Psoas muscle (tissue), 8 donors: ENCODE measurements around the gene SMIM36. TPM values are rescaled to one million over a fixed set of nuclear protein-coding genes. Genes with fewer than 3 reads are reported as not detected.
A peak's percentile ranks its signal among the peaks of the same experiment; 100 is the strongest.

Experiments used
- ATAC-seq, 4 donors: fragments of 200-7000 bp; cut with Tn5 transposase; one replicate each; pipeline ENCODE4 v1.9.1; 2020; ENCODE audit warnings: moderate library complexity in 3 of 4, mild to moderate bottlenecking in 2 of 4
- DNase-seq, 2 donors: peaks; one replicate each; pipeline ENCODE4 v3.0.0-alpha.2; 2020
- H3K27ac ChIP-seq: fragments of 200-600 bp; one replicate; pipeline ENCODE4 v1.8.0; 2022
- H3K27me3 ChIP-seq, 3 donors: fragments of 200-600 bp in 1 of 3; one replicate each; pipeline versions ENCODE4 v1.6.1 to v1.8.0; 2013 to 2022; ENCODE audit warnings: low read length in 2 of 3, mild to moderate bottlenecking in 2 of 3, moderate library complexity in 1 of 3; ENCODE audit not compliant: insufficient read depth in 3 of 3
- H3K36me3 ChIP-seq, 2 donors: fragments of 200-600 bp in 1 of 2; one replicate each; pipeline versions ENCODE4 v1.6.1 to v1.8.0; 2013 to 2022; ENCODE audit warnings: low read depth in 1 of 2, mild to moderate bottlenecking in 1 of 2, moderate library complexity in 1 of 2; ENCODE audit not compliant: insufficient read depth in 1 of 2
- H3K4me1 ChIP-seq: fragments of 200-600 bp; one replicate; pipeline ENCODE4 v1.8.0; 2022
- H3K4me3 ChIP-seq: fragments of 200-600 bp; one replicate; pipeline ENCODE4 v1.8.0; 2022; ENCODE audit warnings: mild to moderate bottlenecking
- H3K9me3 ChIP-seq: fragments of 200-600 bp; one replicate; pipeline ENCODE4 v1.8.0; 2022
- CTCF ChIP-seq: fragments of 200-600 bp; IDR thresholded peaks from one replicate; pipeline ENCODE4 v1.8.0; 2022; ENCODE audit warnings: antibody characterized with exemption
- WGBS, 3 donors: extraction: QIAGEN DNeasy Blood & Tissue Kit; methylation state at CpG; one replicate each; pipeline versions ENCODE4 v1.1.6 to v1.1.7; 2013; 5-methylcytosine and 5-hydroxymethylcytosine counted together
- intact Hi-C, 2 donors: fragments of 100-400 bp; cut with DNase I; formaldehyde crosslinking; loops; one replicate each; pipeline versions ENCODE4 v1.11.0 to v1.14.2; 2022
- polyA plus RNA-seq, 3 donors: library from polyadenylated mRNA; stranded (reverse); fragments of 200-250 nt; gene quantifications; one replicate each; pipeline ENCODE4 v1.2.3, GENCODE V29; 2013
- total RNA-seq, 4 donors: library from RNA; stranded (reverse); fragmentation: NEBNext Ultra II Directional in 2 of 4; extraction: Animal tissue kit (Norgen Biotek cat#: 25700) in 2 of 4; gene quantifications; one replicate each; pipeline versions ENCODE4 v1.2.1 to v1.2.4, GENCODE V29; 2021 to 2023
- donor health status: healthy with polysubstance abuse.
- donor health status: DM: no; HTN: no; CAD: no; lungs with moderate emphysema.
- donor health status: Bipolar disorder and iron deficiency.
- donor health status: healthy.
- donor health status: DM: yes; HTN: yes; CAD: no.
- donor health status: DM: no; HTN: no; CAD: no.
- donor health status: DM: no; HTN: no; CAD: no.
- donor health status: DM: yes; HTN: yes; CAD: no.

SMIM36 gene
- total and polyA plus RNA-seq, 7 donors, result not detected

- peaks cover 0 to 4% (median 0%) of the 10 kb centered on the region in 3 donors for H3K27me3 ChIP-seq
- peak within 1 kb of the TSS; percentile 85 for H3K4me3 ChIP-seq
- TF ChIP-seq CTCF, result no peak
- no peaks in the 10 kb centered on the region for H3K36me3 ChIP-seq
- peaks cover 19% of the 10 kb centered on the region for H3K4me1 ChIP-seq
- H3K9me3 ChIP-seq, result no peaks in the 10 kb centered on the region
- WGBS, 3 donors, result 0% methylated on average over 48 to 62 of the region's 62 CpGs
- intact Hi-C loops, result loop anchor here in 1 of 2 donors (5.0 kb wide), 1 partner anchor 91 kb away; the partner anchor contains the start of gene SMIM36
- DNase-seq, result peak; percentile 26 to 60
- ATAC-seq, result peak; percentile 10 to 42 (median 28)
- H3K27ac ChIP-seq, result peak within 1 kb of the TSS; percentile 78
These were observed 89.9 kb downstream of the SMIM36 start, which contains the start of gene MMD for GRCh38 chr17:55421179-55421934. Gene MMD, minus strand, starts transcription at chr17:55421835. Its CDS starts 140 bp downstream, at chr17:55421695.

GRCh38 chr17:55420776-55421178 is 90.5 kb downstream of the SMIM36 start:
- WGBS, 3 donors, result 0 to 2% (median 1%) methylated on average over 21 of the region's 21 CpGs
- Histone ChIP-seq H3K27ac (peak overlapping the region; percentile 78), H3K9me3 (no peaks in the 10 kb centered on the region), H3K27me3 (peaks cover 0 to 4% (median 0%) of the 10 kb centered on the region in 3 donors), H3K4me3 (peak overlapping the region; percentile 85), H3K36me3 (no peaks in the 10 kb centered on the region), H3K4me1 (peaks cover 24% of the 10 kb centered on the region)
- intact Hi-C loops, result loop anchor here in 1 of 2 donors (5.0 kb wide), 1 partner anchor 92 kb away; the partner anchor contains the start of gene SMIM36
- ATAC-seq (peak; percentile 28 to 66 (median 41)), DNase-seq (peak; percentile 42 to 66)
- TF ChIP-seq CTCF, result no peak

GRCh38 chr17:55420067-55420775 is 91.0 kb downstream of the SMIM36 start:
- no peak for DNase-seq
- Histone ChIP-seq H3K9me3 (no peaks in the 10 kb centered on the region), H3K4me3 (peak overlapping the region; percentile 85), H3K27ac (peak overlapping the region; percentile 78), H3K4me1 (peaks cover 30% of the 10 kb centered on the region), H3K36me3 (no peaks in the 10 kb centered on the region), H3K27me3 (peaks cover 0 to 4% (median 0%) of the 10 kb centered on the region in 3 donors)
- no peak for ATAC-seq
- TF ChIP-seq CTCF, result no peak
- intact Hi-C loops, result loop anchor here in 1 of 2 donors (5.0 kb wide), 1 partner anchor 92 kb away; the partner anchor contains the start of gene SMIM36
- WGBS, 3 donors, result 37 to 47% (median 41%) methylated on average over 6 of the region's 6 CpGs

GRCh38 chr17:55418369-55419268 is 92.6 kb downstream of the SMIM36 start:
- peaks cover 30% of the 10 kb centered on the region for H3K4me1 ChIP-seq
- intact Hi-C loops, result loop anchor here in 1 of 2 donors (10.0 kb wide), 1 partner anchor 906 kb away; no protein-coding TSS in a partner anchor
- H3K27ac ChIP-seq, result no peak overlapping the region
- peaks cover 0 to 5% of the 10 kb centered on the region in 2 donors for H3K36me3 ChIP-seq
- H3K9me3 ChIP-seq, result no peaks in the 10 kb centered on the region
- 95 to 97% (median 96%) methylated on average over 3 of the region's 3 CpGs for WGBS, 3 donors
- DNase-seq (no peak), ATAC-seq (no peak)
- H3K4me3 ChIP-seq, result no peak overlapping the region
- H3K27me3 ChIP-seq, result no peaks in the 10 kb centered on the region
- no peak for TF ChIP-seq CTCF
